Measurements from ENCODE around the gene THSD4. TPM values are rescaled to one million over a fixed set of nuclear protein-coding genes. Genes with fewer than 3 reads are reported as not detected.
"Not testable (repeated sequence)": the region's sequence is repeated elsewhere in the genome, so short reads cannot be mapped to it uniquely, and the experiment has no call there.

Gene THSD4
- total RNA-seq, 1 experiment from 2014 or later: 19.5 TPM

- DNase-seq (ENCODE audit: low spot score): no peak
These were observed 71.8 kb downstream of the THSD4 start for GRCh38 chr15:71187078-71187477.

GRCh38 chr15:71187526-71187925, 72.3 kb downstream of the THSD4 start:
- no peak for DNase-seq (ENCODE audit: low spot score)

- DNase-seq (ENCODE audit: low spot score): no peak
These were observed 74.4 kb downstream of the THSD4 start for GRCh38 chr15:71189718-71190117.

- no peak for DNase-seq (ENCODE audit: low spot score)
These were observed 76.0 kb downstream of the THSD4 start for GRCh38 chr15:71191296-71191695.

- DNase-seq (ENCODE audit: low spot score): no peak
These were observed 77.5 kb downstream of the THSD4 start for GRCh38 chr15:71192816-71193215.

- DNase-seq (ENCODE audit: low spot score): no peak
These were observed 79.0 kb downstream of the THSD4 start for GRCh38 chr15:71194286-71194685.

GRCh38 chr15:71195242-71195641, 80.0 kb downstream of the THSD4 start:
- peak; percentile 22 for DNase-seq (ENCODE audit: low spot score)

GRCh38 chr15:71197620-71198019, 82.3 kb downstream of the THSD4 start:
- DNase-seq (ENCODE audit: low spot score): no peak

- DNase-seq (ENCODE audit: low spot score): no peak
These were observed 83.6 kb downstream of the THSD4 start for GRCh38 chr15:71198846-71199245.

GRCh38 chr15:71199384-71200351, 84.4 kb downstream of the THSD4 start:
- DNase-seq (ENCODE audit: low spot score): no peak

- no peak for DNase-seq (ENCODE audit: low spot score)
These were observed 86.2 kb downstream of the THSD4 start for GRCh38 chr15:71201477-71201876.

GRCh38 chr15:71202712-71203111, 87.4 kb downstream of the THSD4 start:
- no peak for DNase-seq (ENCODE audit: low spot score)

GRCh38 chr15:71203586-71204474, 88.6 kb downstream of the THSD4 start:
- no peak for DNase-seq (ENCODE audit: low spot score)

- DNase-seq (ENCODE audit: low spot score): no peak
These were observed 91.9 kb downstream of the THSD4 start for GRCh38 chr15:71207141-71207540.

GRCh38 chr15:71212146-71212545, 96.9 kb downstream of the THSD4 start:
- no peak for DNase-seq (ENCODE audit: low spot score)

GRCh38 chr15:71213943-71214342, 98.7 kb downstream of the THSD4 start:
- DNase-seq (ENCODE audit: low spot score): not testable (repeated sequence)

- no peak for DNase-seq (ENCODE audit: low spot score)
These were observed 100.0 kb downstream of the THSD4 start for GRCh38 chr15:71215126-71215894.

- no peak for DNase-seq (ENCODE audit: low spot score)
These were observed 103.1 kb downstream of the THSD4 start for GRCh38 chr15:71218272-71218805.

GRCh38 chr15:71219101-71219500, 103.8 kb downstream of the THSD4 start:
- no peak for DNase-seq (ENCODE audit: low spot score)

- DNase-seq (ENCODE audit: low spot score): no peak
These were observed 104.4 kb downstream of the THSD4 start for GRCh38 chr15:71219645-71220044.

- DNase-seq (ENCODE audit: low spot score): no peak
These were observed 105.6 kb downstream of the THSD4 start for GRCh38 chr15:71220828-71221227.
